ENCODE results near the gene CYP2F1. TPM values are rescaled to one million over a fixed set of nuclear protein-coding genes. Genes with fewer than 3 reads are reported as not detected.

CYP2F1 gene
- polyA plus RNA-seq, 1 donor from 2014 or later = not detected

DNA sequence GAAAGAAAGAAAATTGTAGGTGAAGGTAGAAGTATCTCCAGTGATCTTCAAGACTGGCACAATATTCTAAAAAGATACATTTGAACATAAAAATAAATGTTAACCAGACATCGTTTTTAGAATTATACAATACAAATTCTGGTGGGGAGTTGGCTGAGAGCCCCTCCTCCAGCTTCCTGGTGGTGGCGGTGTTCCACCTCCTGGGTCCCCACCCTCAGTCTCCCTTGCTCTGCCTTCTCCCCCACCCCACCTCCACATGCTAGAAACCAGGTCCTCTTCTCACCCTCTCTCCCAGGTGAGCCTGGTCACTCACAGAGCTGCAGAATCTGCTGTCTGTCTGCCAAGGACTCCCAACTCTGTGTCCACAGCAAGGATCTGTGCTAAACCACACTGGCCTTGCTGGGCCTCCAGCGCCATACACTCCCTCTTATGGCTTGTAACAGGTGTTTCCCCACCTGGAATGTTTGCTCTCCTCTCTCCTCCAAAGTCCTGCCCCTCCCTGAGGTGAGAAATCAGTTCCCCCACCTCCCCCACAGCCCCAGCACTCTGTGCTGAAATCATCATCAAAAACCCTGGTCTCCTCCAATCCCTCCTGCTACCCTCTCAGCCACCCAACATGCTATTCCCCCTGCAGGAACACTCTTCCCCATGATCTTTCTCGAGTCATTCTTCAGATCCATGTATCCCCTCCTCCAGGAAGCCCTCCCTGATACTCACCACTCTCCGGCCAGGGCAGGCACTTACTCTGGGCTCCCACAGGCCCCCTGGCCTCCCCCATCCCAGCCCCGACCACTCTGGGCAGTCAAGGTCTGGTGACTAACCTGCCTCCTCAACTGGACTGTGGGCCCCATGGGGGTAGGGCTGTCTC is 58.3 kb downstream of the CYP2F1 start:
- no peak overlapping the region for H3K4me2 ChIP-seq (ENCODE audit: low read length)
- no peaks in the 10 kb centered on the region for H3K27me3 ChIP-seq (ENCODE audit: insufficient read depth, low read depth, low read length)
- H3K4me3 ChIP-seq (ENCODE audit: low read length) = no peak overlapping the region
- H3K9ac ChIP-seq (ENCODE audit: low read length) = no peak overlapping the region
- H3K9me3 ChIP-seq (ENCODE audit: low read length) = no peaks in the 10 kb centered on the region
- H3K79me2 ChIP-seq (replicated peaks; ENCODE audit: insufficient read depth, low read length) = no peaks in the 10 kb centered on the region
- H3K9me2 ChIP-seq (ENCODE audit: insufficient read depth, low read length) = no peaks in the 10 kb centered on the region
- H2AFZ ChIP-seq (ENCODE audit: low read depth, low read length) = no peak overlapping the region
- no peaks in the 10 kb centered on the region for H3K36me3 ChIP-seq (ENCODE audit: insufficient read depth, low read length)
- TF ChIP-seq TAF1 (IDR thresholded peaks at IDR 0.05; ENCODE audit: low read depth) (no peak), EP300 (conservative IDR thresholded peaks at IDR 0.05; ENCODE audit: poor library complexity, severe bottlenecking) (no peak), RAD21 (conservative IDR thresholded peaks at IDR 0.05) (no peak), EZH2 (IDR thresholded peaks at IDR 0.05; ENCODE audit: borderline replicate concordance, insufficient read depth, low read length, poor library complexity, severe bottlenecking) (no peak), MXI1 (conservative IDR thresholded peaks at IDR 0.05; ENCODE audit: poor library complexity, severe bottlenecking) (no peak), POLR2AphosphoS5 (IDR thresholded peaks at IDR 0.05) (no peak), SMC3 (conservative IDR thresholded peaks at IDR 0.05; ENCODE audit: poor library complexity) (no peak), CTCF (IDR thresholded peaks at IDR 0.05; ENCODE audit: poor library complexity, severe bottlenecking) (no peak)
- TF ChIP-seq, protein P1, sequence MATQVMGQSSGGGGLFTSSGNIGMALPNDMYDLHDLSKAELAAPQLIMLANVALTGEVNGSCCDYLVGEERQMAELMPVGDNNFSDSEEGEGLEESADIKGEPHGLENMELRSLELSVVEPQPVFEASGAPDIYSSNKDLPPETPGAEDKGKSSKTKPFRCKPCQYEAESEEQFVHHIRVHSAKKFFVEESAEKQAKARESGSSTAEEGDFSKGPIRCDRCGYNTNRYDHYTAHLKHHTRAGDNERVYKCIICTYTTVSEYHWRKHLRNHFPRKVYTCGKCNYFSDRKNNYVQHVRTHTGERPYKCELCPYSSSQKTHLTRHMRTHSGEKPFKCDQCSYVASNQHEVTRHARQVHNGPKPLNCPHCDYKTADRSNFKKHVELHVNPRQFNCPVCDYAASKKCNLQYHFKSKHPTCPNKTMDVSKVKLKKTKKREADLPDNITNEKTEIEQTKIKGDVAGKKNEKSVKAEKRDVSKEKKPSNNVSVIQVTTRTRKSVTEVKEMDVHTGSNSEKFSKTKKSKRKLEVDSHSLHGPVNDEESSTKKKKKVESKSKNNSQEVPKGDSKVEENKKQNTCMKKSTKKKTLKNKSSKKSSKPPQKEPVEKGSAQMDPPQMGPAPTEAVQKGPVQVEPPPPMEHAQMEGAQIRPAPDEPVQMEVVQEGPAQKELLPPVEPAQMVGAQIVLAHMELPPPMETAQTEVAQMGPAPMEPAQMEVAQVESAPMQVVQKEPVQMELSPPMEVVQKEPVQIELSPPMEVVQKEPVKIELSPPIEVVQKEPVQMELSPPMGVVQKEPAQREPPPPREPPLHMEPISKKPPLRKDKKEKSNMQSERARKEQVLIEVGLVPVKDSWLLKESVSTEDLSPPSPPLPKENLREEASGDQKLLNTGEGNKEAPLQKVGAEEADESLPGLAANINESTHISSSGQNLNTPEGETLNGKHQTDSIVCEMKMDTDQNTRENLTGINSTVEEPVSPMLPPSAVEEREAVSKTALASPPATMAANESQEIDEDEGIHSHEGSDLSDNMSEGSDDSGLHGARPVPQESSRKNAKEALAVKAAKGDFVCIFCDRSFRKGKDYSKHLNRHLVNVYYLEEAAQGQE (IDR thresholded peaks at IDR 0.05; ENCODE audit: borderline replicate concordance) = no peak
- H4K20me1 ChIP-seq (ENCODE audit: insufficient read depth) = no peaks in the 10 kb centered on the region
- no peaks in the 10 kb centered on the region for H3F3A ChIP-seq (ENCODE audit: insufficient read depth, low read length, poor library complexity, severe bottlenecking)
- no peak overlapping the region for H3K27ac ChIP-seq (ENCODE audit: low read length)

DNA sequence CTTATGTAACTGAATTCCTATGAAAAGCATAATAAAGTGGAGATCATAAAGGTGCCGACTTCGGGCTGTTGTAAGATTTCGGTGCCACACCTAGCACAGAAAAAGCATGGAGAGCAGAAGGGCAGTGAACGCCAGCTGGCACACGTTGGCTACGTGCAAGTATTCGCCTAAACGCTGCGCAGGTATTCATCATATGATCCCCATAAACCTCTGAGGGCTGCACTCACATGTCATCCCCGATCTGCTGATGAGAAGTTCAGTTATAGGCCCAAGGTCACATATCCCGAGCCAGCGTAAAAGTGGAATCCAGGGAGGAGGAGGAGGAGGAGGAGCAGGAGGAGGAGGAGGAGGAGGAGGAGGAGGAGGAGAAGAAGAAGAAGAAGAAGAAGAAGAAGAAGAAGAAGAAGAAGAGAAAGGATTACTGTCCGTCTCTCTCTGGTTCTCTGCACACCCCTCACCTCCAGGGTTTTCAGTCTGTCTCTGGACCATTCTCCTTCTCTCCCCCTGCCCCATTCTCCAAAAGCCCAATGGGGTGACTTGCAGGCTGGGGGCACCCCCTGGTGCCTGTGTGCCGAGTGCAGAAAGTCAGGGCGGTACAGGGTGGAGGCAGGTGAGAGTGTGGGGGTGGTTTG is 60.2 kb downstream of the CYP2F1 start:
- Histone ChIP-seq H3K9me2 (ENCODE audit: insufficient read depth, low read length) (no peaks in the 10 kb centered on the region), H3K4me3 (ENCODE audit: low read length) (no peak overlapping the region), H3K9ac (ENCODE audit: low read length) (no peak overlapping the region), H3K9me3 (ENCODE audit: low read length) (no peaks in the 10 kb centered on the region), H3K27me3 (ENCODE audit: insufficient read depth, low read depth, low read length) (no peaks in the 10 kb centered on the region), H2AFZ (ENCODE audit: low read depth, low read length) (no peak overlapping the region), H3K27ac (ENCODE audit: low read length) (no peak overlapping the region), H3K79me2 (replicated peaks; ENCODE audit: insufficient read depth, low read length) (no peaks in the 10 kb centered on the region), H4K20me1 (ENCODE audit: insufficient read depth) (no peaks in the 10 kb centered on the region), H3K4me2 (ENCODE audit: low read length) (no peak overlapping the region), H3K36me3 (ENCODE audit: insufficient read depth, low read length) (no peaks in the 10 kb centered on the region), H3F3A (ENCODE audit: insufficient read depth, low read length, poor library complexity, severe bottlenecking) (no peaks in the 10 kb centered on the region)
- no peak for TF ChIP-seq EZH2 (IDR thresholded peaks at IDR 0.05; ENCODE audit: borderline replicate concordance, insufficient read depth, low read length, poor library complexity, severe bottlenecking)
- TF ChIP-seq POLR2AphosphoS5 (IDR thresholded peaks at IDR 0.05) = no peak
- no peak for TF ChIP-seq SMC3 (conservative IDR thresholded peaks at IDR 0.05; ENCODE audit: poor library complexity)
- TF ChIP-seq MXI1 (conservative IDR thresholded peaks at IDR 0.05; ENCODE audit: poor library complexity, severe bottlenecking) = no peak
- TF ChIP-seq EP300 (conservative IDR thresholded peaks at IDR 0.05; ENCODE audit: poor library complexity, severe bottlenecking) = no peak
